Endodermal cell (in vitro differentiated cells): ENCODE results near the gene ADCY3. TPM values are rescaled to one million over a fixed set of nuclear protein-coding genes. Genes with fewer than 3 reads are reported as not detected.

Experiments
- DNase-seq: peaks from one replicate; pipeline ENCODE4 v3.0.0-alpha.2; 2017
- H3K27ac ChIP-seq: 2 replicates; pipeline ENCODE4 v1.5.1; 2013; ENCODE audit warnings: mild to moderate bottlenecking, low read depth, low read length, moderate library complexity
- H3K27me3 ChIP-seq: 2 replicates; pipeline ENCODE4 v1.6.1; 2013; ENCODE audit warnings: mild to moderate bottlenecking, low read length, moderate library complexity; ENCODE audit not compliant: insufficient read depth, control insufficient read depth, poor library complexity, severe bottlenecking
- H3K36me3 ChIP-seq: 2 replicates; pipeline ENCODE4 v1.7.0; 2013; ENCODE audit warnings: mild to moderate bottlenecking, low read length, moderate library complexity; ENCODE audit not compliant: control insufficient read depth, insufficient read depth
- H3K4me1 ChIP-seq: one replicate; pipeline ENCODE4 v1.7.0; 2013; ENCODE audit warnings: low read length; ENCODE audit not compliant: control insufficient read depth, insufficient read depth
- H3K4me3 ChIP-seq: 2 replicates; pipeline ENCODE4 v1.5.1; 2013; ENCODE audit warnings: mild to moderate bottlenecking, low read length, moderate library complexity
- H3K9ac ChIP-seq: 2 replicates; pipeline ENCODE4 v1.6.1; 2013; ENCODE audit warnings: mild to moderate bottlenecking, low read length, moderate library complexity; ENCODE audit not compliant: poor library complexity, severe bottlenecking; ENCODE audit errors: extremely low read depth
- H3K9me3 ChIP-seq: 2 replicates; pipeline ENCODE4 v1.6.1; 2013; ENCODE audit warnings: mild to moderate bottlenecking, low read length, moderate library complexity; ENCODE audit not compliant: control insufficient read depth
- H3K27ac Mint-ChIP-seq: 2 replicates; pipeline ENCODE4 v1.8.0; 2020; ENCODE audit warnings: mixed read lengths
- H3K27me3 Mint-ChIP-seq: 2 replicates; pipeline ENCODE4 v1.8.0; 2021; ENCODE audit warnings: mild to moderate bottlenecking, mixed read lengths; ENCODE audit not compliant: insufficient read depth
- H3K36me3 Mint-ChIP-seq: 2 replicates; pipeline ENCODE4 v1.8.0; 2020; ENCODE audit warnings: low read depth, mixed read lengths
- H3K4me1 Mint-ChIP-seq: 2 replicates; pipeline ENCODE4 v1.8.0; 2020; ENCODE audit warnings: mixed read lengths
- H3K4me3 Mint-ChIP-seq: 2 replicates; pipeline ENCODE4 v1.8.0; 2020; ENCODE audit warnings: mild to moderate bottlenecking, moderate library complexity, mixed read lengths
- H3K9me3 Mint-ChIP-seq: 2 replicates; pipeline ENCODE4 v1.8.0; 2020; ENCODE audit warnings: mild to moderate bottlenecking, mixed read lengths
- WGBS, 2 experiments: methylation state at CpG; one replicate each; pipeline versions ENCODE4 v1.1.5 to v1.1.7; 2013; ENCODE audit warnings: missing lambda C conversion rate in 2 of 2, mixed read lengths in 1 of 2; ENCODE audit not compliant: insufficient coverage in 1 of 2, insufficient read length in 1 of 2; 5-methylcytosine and 5-hydroxymethylcytosine counted together
- total RNA-seq, 2 donors: library from RNA; stranded (reverse); fragmentation: NEBNext Ultra II Directional in 1 of 2; extraction: Animal tissue kit (Norgen Biotek cat#: 25700) in 1 of 2; gene quantifications; 2 replicates in 1 of 2; 3 replicates in 1 of 2; pipeline ENCODE4 v1.2.1, GENCODE V29; 2021
- TF ChIP-seq, protein P1 (sequence below): fragments of 200-600 bp; sonication (generic); conservative IDR thresholded peaks from 2 replicates; pipeline ENCODE4 v1.5.0; 2021; ENCODE audit warnings: antibody characterized with exemption, mild to moderate bottlenecking

Gene ADCY3
- total RNA-seq, 2 donors from 2014 or later: 29.8 to 41.2 TPM

DNA sequence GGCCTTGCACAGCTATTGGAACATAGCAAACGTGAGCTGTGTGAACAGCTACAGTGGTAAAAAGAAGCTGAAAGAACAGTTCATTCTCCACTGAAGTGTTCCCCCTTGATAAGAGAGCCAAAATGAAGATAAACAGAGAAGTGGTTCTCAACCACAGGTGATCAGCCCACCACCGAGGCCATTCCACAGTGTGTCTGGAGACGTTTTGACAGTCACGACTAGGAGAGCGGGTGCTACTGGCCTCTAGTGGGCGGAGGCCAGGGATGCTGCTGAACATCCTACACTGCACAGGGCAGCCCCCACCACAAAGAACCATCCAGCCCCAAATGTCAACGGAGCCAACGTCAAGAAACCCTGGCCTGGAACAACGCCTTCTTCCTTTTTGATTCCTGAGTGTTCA is 38.4 kb downstream of the ADCY3 start:
- Histone ChIP-seq H3K4me1 (no peaks in the 10 kb centered on the region), H3K36me3 (no peaks in the 10 kb centered on the region), H3K27ac (no peak overlapping the region), H3K27me3 (no peaks in the 10 kb centered on the region), H3K9ac (no peak overlapping the region), H3K9me3 (no peaks in the 10 kb centered on the region), H3K4me3 (no peak overlapping the region)
- no peaks in the 10 kb centered on the region for H3K27me3 Mint-ChIP-seq
- no peak for DNase-seq
- H3K36me3 Mint-ChIP-seq: no peaks in the 10 kb centered on the region
- H3K27ac Mint-ChIP-seq: no peak overlapping the region
- no peak overlapping the region for H3K4me3 Mint-ChIP-seq
- H3K4me1 Mint-ChIP-seq: peaks cover 12% of the 10 kb centered on the region
- TF ChIP-seq, protein P1, sequence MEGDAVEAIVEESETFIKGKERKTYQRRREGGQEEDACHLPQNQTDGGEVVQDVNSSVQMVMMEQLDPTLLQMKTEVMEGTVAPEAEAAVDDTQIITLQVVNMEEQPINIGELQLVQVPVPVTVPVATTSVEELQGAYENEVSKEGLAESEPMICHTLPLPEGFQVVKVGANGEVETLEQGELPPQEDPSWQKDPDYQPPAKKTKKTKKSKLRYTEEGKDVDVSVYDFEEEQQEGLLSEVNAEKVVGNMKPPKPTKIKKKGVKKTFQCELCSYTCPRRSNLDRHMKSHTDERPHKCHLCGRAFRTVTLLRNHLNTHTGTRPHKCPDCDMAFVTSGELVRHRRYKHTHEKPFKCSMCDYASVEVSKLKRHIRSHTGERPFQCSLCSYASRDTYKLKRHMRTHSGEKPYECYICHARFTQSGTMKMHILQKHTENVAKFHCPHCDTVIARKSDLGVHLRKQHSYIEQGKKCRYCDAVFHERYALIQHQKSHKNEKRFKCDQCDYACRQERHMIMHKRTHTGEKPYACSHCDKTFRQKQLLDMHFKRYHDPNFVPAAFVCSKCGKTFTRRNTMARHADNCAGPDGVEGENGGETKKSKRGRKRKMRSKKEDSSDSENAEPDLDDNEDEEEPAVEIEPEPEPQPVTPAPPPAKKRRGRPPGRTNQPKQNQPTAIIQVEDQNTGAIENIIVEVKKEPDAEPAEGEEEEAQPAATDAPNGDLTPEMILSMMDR: peak; percentile 62
- 84 to 96% methylated on average over 6 to 9 of the region's 9 CpGs for WGBS, 2 experiments
- no peaks in the 10 kb centered on the region for H3K9me3 Mint-ChIP-seq

DNA sequence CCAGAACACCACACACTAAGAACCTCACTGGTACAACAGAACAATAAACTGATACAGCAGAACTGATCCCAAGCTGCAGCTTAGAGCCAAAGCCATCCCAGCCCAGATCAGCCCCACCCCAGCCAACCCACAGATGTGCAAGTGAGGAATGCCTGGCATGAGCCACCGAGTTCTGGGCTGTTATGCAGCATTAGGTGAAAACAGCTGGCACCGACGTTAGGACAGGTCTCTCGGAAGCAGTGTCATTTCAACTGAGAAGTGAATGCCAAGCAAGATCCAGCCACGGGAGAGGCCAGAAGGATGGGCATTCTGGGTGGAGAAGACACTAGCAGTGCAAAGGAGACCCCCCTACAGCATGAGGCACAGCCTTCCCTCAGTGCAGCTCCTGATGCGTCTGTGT is 38.9 kb downstream of the ADCY3 start:
- H3K27ac Mint-ChIP-seq: no peak overlapping the region
- WGBS, 2 experiments: 91 to 97% methylated on average over 6 of the region's 6 CpGs
- TF ChIP-seq, protein P1: no peak

DNA sequence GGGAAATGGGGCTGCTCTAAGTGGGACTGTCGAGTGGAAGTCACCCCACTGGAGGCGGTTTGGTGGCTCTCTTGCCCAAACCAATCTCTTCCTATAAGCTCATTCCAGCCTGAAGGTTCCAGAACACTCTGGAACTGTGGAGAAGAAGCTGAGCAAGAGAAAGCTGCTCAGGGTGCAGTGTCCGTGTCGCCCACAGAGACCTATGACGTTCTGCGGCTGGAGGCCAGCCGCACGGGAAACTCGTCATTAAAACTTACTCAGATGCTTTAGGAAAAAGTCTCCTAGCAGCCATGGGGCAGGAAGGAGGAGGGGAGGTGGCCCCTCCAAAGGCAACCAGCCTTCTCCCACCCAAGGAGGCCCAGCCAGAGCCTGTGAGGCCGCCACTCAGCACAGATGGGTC is 41.7 kb downstream of the ADCY3 start:
- peaks cover 8% of the 10 kb centered on the region for H3K4me1 Mint-ChIP-seq
- 92 to 96% methylated on average over 4 to 10 of the region's 10 CpGs for WGBS, 2 experiments
- no peaks in the 10 kb centered on the region for H3K36me3 ChIP-seq
- no peak overlapping the region for H3K9ac ChIP-seq
- peak; percentile 24 for DNase-seq
- H3K27ac ChIP-seq: no peak overlapping the region
- H3K36me3 Mint-ChIP-seq: no peaks in the 10 kb centered on the region
- no peaks in the 10 kb centered on the region for H3K9me3 ChIP-seq
- TF ChIP-seq, protein P1: no peak
- no peak overlapping the region for H3K4me3 Mint-ChIP-seq
- no peaks in the 10 kb centered on the region for H3K4me1 ChIP-seq
- H3K9me3 Mint-ChIP-seq: no peaks in the 10 kb centered on the region
- no peak overlapping the region for H3K27ac Mint-ChIP-seq
- H3K4me3 ChIP-seq: no peak overlapping the region
- H3K27me3 ChIP-seq: no peaks in the 10 kb centered on the region
- no peaks in the 10 kb centered on the region for H3K27me3 Mint-ChIP-seq

More for the DNA sequence above, 38.9 kb downstream of the ADCY3 start:
- Mint-ChIP-seq H3K4me1 (peaks cover 12% of the 10 kb centered on the region), H3K36me3 (no peaks in the 10 kb centered on the region), H3K27me3 (no peaks in the 10 kb centered on the region), H3K4me3 (no peak overlapping the region), H3K9me3 (no peaks in the 10 kb centered on the region)
- Histone ChIP-seq H3K4me1 (no peaks in the 10 kb centered on the region), H3K9me3 (no peaks in the 10 kb centered on the region), H3K36me3 (no peaks in the 10 kb centered on the region), H3K27me3 (no peaks in the 10 kb centered on the region), H3K27ac (no peak overlapping the region), H3K4me3 (no peak overlapping the region), H3K9ac (no peak overlapping the region)
- DNase-seq: no peak
